Neural progenitor cell (in vitro differentiated cells): ENCODE data around the gene ISOC1. TPM values are rescaled to one million over a fixed set of nuclear protein-coding genes. Genes with fewer than 3 reads are reported as not detected.

ENCODE experiments used
- DNase-seq: peaks from one replicate; pipeline ENCODE4 v3.0.0-alpha.2; 2016; ENCODE audit warnings: low spot score
- H2AFZ ChIP-seq: fragments of 200-600 bp; sonication (generic); replicated peaks from 2 replicates; pipeline ENCODE4 v1.6.1; 2016; ENCODE audit warnings: antibody characterized with exemption
- H3F3A ChIP-seq: fragments of 200-600 bp; sonication (generic); 2 replicates; pipeline ENCODE4 v1.6.1; 2016; ENCODE audit warnings: antibody characterized with exemption, low read depth
- H3K27ac ChIP-seq: fragments of 200-600 bp; sonication (generic); 2 replicates; pipeline ENCODE4 v1.5.1; 2016; ENCODE audit warnings: mild to moderate bottlenecking
- H3K27me3 ChIP-seq: fragments of 200-600 bp; sonication (generic); 2 replicates; pipeline ENCODE4 v1.6.1; 2016; ENCODE audit warnings: mild to moderate bottlenecking, moderate library complexity
- H3K36me3 ChIP-seq: fragments of 200-600 bp; sonication (generic); 2 replicates; pipeline ENCODE4 v1.5.1; 2016
- H3K4me1 ChIP-seq: fragments of 200-600 bp; sonication (generic); 2 replicates; pipeline ENCODE4 v1.6.1; 2016; ENCODE audit warnings: mixed run types
- H3K4me2 ChIP-seq: fragments of 200-600 bp; sonication (generic); 2 replicates; pipeline ENCODE4 v1.6.1; 2016
- H3K4me3 ChIP-seq: fragments of 200-600 bp; sonication (generic); 2 replicates; pipeline ENCODE4 v1.5.1; 2016
- H3K79me2 ChIP-seq: fragments of 200-600 bp; sonication (generic); 2 replicates; pipeline ENCODE4 v1.6.1; 2016; ENCODE audit warnings: low read depth
- H3K9ac ChIP-seq: fragments of 200-600 bp; sonication (generic); 2 replicates; pipeline ENCODE4 v1.6.1; 2016
- H3K9me3 ChIP-seq: fragments of 200-600 bp; sonication (generic); 2 replicates; pipeline ENCODE4 v1.5.1; 2016; ENCODE audit warnings: low read depth
- H4K20me1 ChIP-seq: fragments of 200-600 bp; sonication (generic); 2 replicates; pipeline ENCODE4 v1.6.1; 2016; ENCODE audit warnings: low read depth
- H3K27ac Mint-ChIP-seq: 3 replicates; pipeline ENCODE4 v1.8.0; 2021; ENCODE audit warnings: mixed read lengths
- H3K27me3 Mint-ChIP-seq: 2 replicates; pipeline ENCODE4 v1.8.0; 2022; ENCODE audit warnings: low read depth, mild to moderate bottlenecking, inconsistent platforms, moderate library complexity, mixed read lengths; ENCODE audit not compliant: insufficient read depth
- H3K36me3 Mint-ChIP-seq: 3 replicates; pipeline ENCODE4 v1.8.0; 2021; ENCODE audit warnings: mixed read lengths
- H3K4me1 Mint-ChIP-seq: 3 replicates; pipeline ENCODE4 v1.8.0; 2021; ENCODE audit warnings: mixed read lengths
- H3K4me3 Mint-ChIP-seq: 3 replicates; pipeline ENCODE4 v1.8.0; 2021; ENCODE audit warnings: mild to moderate bottlenecking, moderate library complexity, mixed read lengths
- H3K9me3 Mint-ChIP-seq: 3 replicates; pipeline ENCODE4 v1.8.0; 2020; ENCODE audit warnings: mixed read lengths
- CTCF ChIP-seq: fragments of 200-600 bp; sonication (generic); IDR thresholded peaks from 2 replicates; pipeline ENCODE4 v1.5.1; 2017; ENCODE audit warnings: antibody characterized with exemption, mild to moderate bottlenecking
- EZH2 ChIP-seq: fragments of 200-600 bp; sonication (generic); IDR thresholded peaks from 2 replicates; pipeline ENCODE4 v1.6.1; 2017; ENCODE audit warnings: antibody characterized with exemption, mild to moderate bottlenecking, moderate library complexity
- EZH2phosphoT487 ChIP-seq: fragments of 200-600 bp; sonication (generic); IDR thresholded peaks from 2 replicates; pipeline ENCODE4 v1.6.1; 2017; ENCODE audit warnings: antibody characterized with exemption
- total RNA-seq: library from RNA; depleted of rRNA; stranded (reverse); fragments of >200 nt; gene quantifications from 2 replicates; pipeline ENCODE4 v1.2.3, GENCODE V29; 2015; ENCODE audit warnings: low replicate concordance

Gene ISOC1
- total RNA-seq, 1 donor from 2014 or later: 35.7 TPM

GRCh38 chr5:129065721-129066120 is 28.8 kb upstream of the ISOC1 start:
- no peak for DNase-seq
- Histone ChIP-seq H3K27me3 (no peaks in the 10 kb centered on the region), H3K27ac (no peak overlapping the region), H4K20me1 (no peaks in the 10 kb centered on the region), H3F3A (no peaks in the 10 kb centered on the region), H3K36me3 (no peaks in the 10 kb centered on the region), H3K4me2 (no peak overlapping the region), H3K9me3 (no peaks in the 10 kb centered on the region), H3K4me3 (no peak overlapping the region), H3K9ac (no peak overlapping the region), H2AFZ (peak overlapping the region; percentile 77), H3K4me1 (no peaks in the 10 kb centered on the region), H3K79me2 (no peaks in the 10 kb centered on the region)
- Mint-ChIP-seq H3K27me3 (no peaks in the 10 kb centered on the region), H3K9me3 (no peaks in the 10 kb centered on the region), H3K27ac (no peak overlapping the region), H3K36me3 (no peaks in the 10 kb centered on the region), H3K4me1 (no peaks in the 10 kb centered on the region), H3K4me3 (no peak overlapping the region)
- TF ChIP-seq EZH2phosphoT487 (no peak), EZH2 (no peak), CTCF (no peak)

- H3K27ac Mint-ChIP-seq: no peak overlapping the region
- no peaks in the 10 kb centered on the region for H3K9me3 ChIP-seq
- H4K20me1 ChIP-seq: no peaks in the 10 kb centered on the region
- TF ChIP-seq EZH2: no peak
- TF ChIP-seq EZH2phosphoT487: no peak
- TF ChIP-seq CTCF: no peak
- no peak for DNase-seq
- no peaks in the 10 kb centered on the region for H3K4me1 Mint-ChIP-seq
- H3K4me1 ChIP-seq: no peaks in the 10 kb centered on the region
- no peaks in the 10 kb centered on the region for H3K36me3 ChIP-seq
- H3K79me2 ChIP-seq: no peaks in the 10 kb centered on the region
- H3K27me3 ChIP-seq: no peaks in the 10 kb centered on the region
- H3K4me2 ChIP-seq: no peak overlapping the region
- H3K36me3 Mint-ChIP-seq: no peaks in the 10 kb centered on the region
- no peaks in the 10 kb centered on the region for H3F3A ChIP-seq
- no peak overlapping the region for H3K4me3 Mint-ChIP-seq
- H3K9ac ChIP-seq: no peak overlapping the region
- no peaks in the 10 kb centered on the region for H3K27me3 Mint-ChIP-seq
- no peaks in the 10 kb centered on the region for H3K9me3 Mint-ChIP-seq
- no peak overlapping the region for H2AFZ ChIP-seq
- no peak overlapping the region for H3K27ac ChIP-seq
- no peak overlapping the region for H3K4me3 ChIP-seq
These were observed 26.8 kb upstream of the ISOC1 start for GRCh38 chr5:129067745-129068144.

GRCh38 chr5:129069292-129069691 is 25.3 kb upstream of the ISOC1 start:
- Histone ChIP-seq H3K27me3 (no peaks in the 10 kb centered on the region), H3K27ac (no peak overlapping the region), H3K36me3 (no peaks in the 10 kb centered on the region), H3K79me2 (no peaks in the 10 kb centered on the region), H3F3A (no peaks in the 10 kb centered on the region), H3K4me2 (no peak overlapping the region), H3K9ac (no peak overlapping the region), H3K4me3 (no peak overlapping the region), H4K20me1 (no peaks in the 10 kb centered on the region), H2AFZ (no peak overlapping the region), H3K4me1 (no peaks in the 10 kb centered on the region), H3K9me3 (no peaks in the 10 kb centered on the region)
- no peaks in the 10 kb centered on the region for H3K27me3 Mint-ChIP-seq
- no peak for DNase-seq
- no peak overlapping the region for H3K27ac Mint-ChIP-seq
- H3K4me1 Mint-ChIP-seq: no peaks in the 10 kb centered on the region
- no peaks in the 10 kb centered on the region for H3K9me3 Mint-ChIP-seq
- TF ChIP-seq EZH2phosphoT487: no peak
- TF ChIP-seq EZH2: no peak
- TF ChIP-seq CTCF: no peak
- no peak overlapping the region for H3K4me3 Mint-ChIP-seq
- H3K36me3 Mint-ChIP-seq: no peaks in the 10 kb centered on the region

- Histone ChIP-seq H3K79me2 (no peaks in the 10 kb centered on the region), H3K4me2 (no peak overlapping the region), H2AFZ (no peak overlapping the region), H3K9me3 (no peaks in the 10 kb centered on the region), H3K9ac (no peak overlapping the region), H3K36me3 (no peaks in the 10 kb centered on the region), H3K4me1 (no peaks in the 10 kb centered on the region), H3F3A (no peaks in the 10 kb centered on the region), H3K4me3 (no peak overlapping the region), H4K20me1 (no peaks in the 10 kb centered on the region), H3K27me3 (no peaks in the 10 kb centered on the region), H3K27ac (no peak overlapping the region)
- Mint-ChIP-seq H3K36me3 (no peaks in the 10 kb centered on the region), H3K27ac (no peak overlapping the region), H3K9me3 (no peaks in the 10 kb centered on the region), H3K27me3 (no peaks in the 10 kb centered on the region), H3K4me1 (no peaks in the 10 kb centered on the region), H3K4me3 (no peak overlapping the region)
- TF ChIP-seq EZH2 (no peak), EZH2phosphoT487 (no peak)
- no peak for DNase-seq
These were observed 21.4 kb upstream of the ISOC1 start for GRCh38 chr5:129073111-129073510.
